Liver (tissue), 3 donors: ENCODE measurements around the gene FARP1.

Experiments used
- ATF3 ChIP-seq: IDR thresholded peaks from 2 replicates; pipeline ENCODE4 v1.6.1; 2016; ENCODE audit warnings: antibody characterized with exemption
- MAX ChIP-seq: IDR thresholded peaks from 2 replicates; pipeline ENCODE4 v1.6.1; 2016; ENCODE audit warnings: antibody characterized with exemption
- NR2F2 ChIP-seq: IDR thresholded peaks from 2 replicates; pipeline ENCODE4 v1.6.1; 2016; ENCODE audit warnings: antibody characterized with exemption
- RAD21 ChIP-seq, 2 donors: IDR thresholded peaks; 2 replicates each; pipeline ENCODE4 v1.6.1; 2016; ENCODE audit warnings: antibody characterized with exemption in 2 of 2, mild to moderate bottlenecking in 2 of 2
- SP1 ChIP-seq: IDR thresholded peaks from 2 replicates; pipeline ENCODE4 v1.6.1; 2018; ENCODE audit warnings: antibody characterized with exemption, mild to moderate bottlenecking
- TAF1 ChIP-seq: conservative IDR thresholded peaks from 2 replicates; pipeline ENCODE4 v1.6.1; 2016; ENCODE audit warnings: antibody characterized with exemption, mild to moderate bottlenecking
- TF ChIP-seq, protein P1 (sequence below): fragments of 150-350 bp; IDR thresholded peaks from 2 replicates; pipeline ENCODE4 v1.5.1; 2017; ENCODE audit warnings: improper control_type of control experiment, low read depth, low read length; ENCODE audit not compliant: missing input control
- donor health status: healthy.
- donor health status: healthy.

DNA sequence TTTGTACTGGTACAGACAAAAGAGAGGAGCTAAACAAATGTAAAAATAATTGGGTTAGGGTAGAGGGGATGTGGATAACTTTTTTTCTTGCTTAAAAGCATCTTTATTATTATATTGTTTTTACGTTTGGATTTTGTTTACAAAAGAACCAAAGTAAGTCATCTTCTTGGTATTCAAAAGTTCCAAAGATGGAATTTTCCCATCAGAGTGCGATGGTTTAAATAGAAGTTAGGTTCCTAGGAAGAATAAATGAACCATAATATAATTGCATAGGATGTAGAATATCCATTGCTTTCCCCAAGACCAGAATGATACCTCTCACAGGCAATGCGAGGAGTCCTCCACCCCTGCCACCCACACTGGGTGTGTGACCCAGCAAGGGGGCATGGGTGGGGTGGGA lies 133.6 kb downstream of the FARP1 start:
- TF ChIP-seq, protein P1, sequence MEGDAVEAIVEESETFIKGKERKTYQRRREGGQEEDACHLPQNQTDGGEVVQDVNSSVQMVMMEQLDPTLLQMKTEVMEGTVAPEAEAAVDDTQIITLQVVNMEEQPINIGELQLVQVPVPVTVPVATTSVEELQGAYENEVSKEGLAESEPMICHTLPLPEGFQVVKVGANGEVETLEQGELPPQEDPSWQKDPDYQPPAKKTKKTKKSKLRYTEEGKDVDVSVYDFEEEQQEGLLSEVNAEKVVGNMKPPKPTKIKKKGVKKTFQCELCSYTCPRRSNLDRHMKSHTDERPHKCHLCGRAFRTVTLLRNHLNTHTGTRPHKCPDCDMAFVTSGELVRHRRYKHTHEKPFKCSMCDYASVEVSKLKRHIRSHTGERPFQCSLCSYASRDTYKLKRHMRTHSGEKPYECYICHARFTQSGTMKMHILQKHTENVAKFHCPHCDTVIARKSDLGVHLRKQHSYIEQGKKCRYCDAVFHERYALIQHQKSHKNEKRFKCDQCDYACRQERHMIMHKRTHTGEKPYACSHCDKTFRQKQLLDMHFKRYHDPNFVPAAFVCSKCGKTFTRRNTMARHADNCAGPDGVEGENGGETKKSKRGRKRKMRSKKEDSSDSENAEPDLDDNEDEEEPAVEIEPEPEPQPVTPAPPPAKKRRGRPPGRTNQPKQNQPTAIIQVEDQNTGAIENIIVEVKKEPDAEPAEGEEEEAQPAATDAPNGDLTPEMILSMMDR, result no peak
- TF ChIP-seq SP1, result no peak
- TF ChIP-seq RAD21 (IDR thresholded peaks at IDR 0.05), result no peak
- no peak for TF ChIP-seq ATF3
- TF ChIP-seq MAX, result no peak
- TF ChIP-seq TAF1, result no peak
- no peak for TF ChIP-seq NR2F2
